Activated naive CD4-positive, alpha-beta T cell treated with anti-CD3 and anti-CD28 coated beads, Interleukin-2, amount 50 U/mL, for 24 hours (primary cell): ENCODE results near the gene WNT7B.
A peak's percentile ranks its signal among the peaks of the same experiment; 100 is the strongest.
"Not testable (repeated sequence)": the region's sequence is repeated elsewhere in the genome, so short reads cannot be mapped to it uniquely, and the experiment has no call there.

ENCODE experiments used
- H3K27ac Mint-ChIP-seq: one replicate; pipeline ENCODE4 v1.8.0; 2021; ENCODE audit warnings: mild to moderate bottlenecking, mixed read lengths
- H3K27me3 Mint-ChIP-seq: one replicate; pipeline ENCODE4 v1.8.0; 2021; ENCODE audit warnings: mixed read lengths
- H3K36me3 Mint-ChIP-seq: one replicate; pipeline ENCODE4 v1.8.0; 2021; ENCODE audit warnings: mixed read lengths
- H3K4me1 Mint-ChIP-seq: one replicate; pipeline ENCODE4 v1.8.0; 2021; ENCODE audit warnings: mixed read lengths
- H3K4me3 Mint-ChIP-seq: one replicate; pipeline ENCODE4 v1.8.0; 2021; ENCODE audit warnings: mild to moderate bottlenecking, mixed read lengths
- H3K9me3 Mint-ChIP-seq: one replicate; pipeline ENCODE4 v1.8.0; 2021; ENCODE audit warnings: mixed read lengths

Gene WNT7B

DNA sequence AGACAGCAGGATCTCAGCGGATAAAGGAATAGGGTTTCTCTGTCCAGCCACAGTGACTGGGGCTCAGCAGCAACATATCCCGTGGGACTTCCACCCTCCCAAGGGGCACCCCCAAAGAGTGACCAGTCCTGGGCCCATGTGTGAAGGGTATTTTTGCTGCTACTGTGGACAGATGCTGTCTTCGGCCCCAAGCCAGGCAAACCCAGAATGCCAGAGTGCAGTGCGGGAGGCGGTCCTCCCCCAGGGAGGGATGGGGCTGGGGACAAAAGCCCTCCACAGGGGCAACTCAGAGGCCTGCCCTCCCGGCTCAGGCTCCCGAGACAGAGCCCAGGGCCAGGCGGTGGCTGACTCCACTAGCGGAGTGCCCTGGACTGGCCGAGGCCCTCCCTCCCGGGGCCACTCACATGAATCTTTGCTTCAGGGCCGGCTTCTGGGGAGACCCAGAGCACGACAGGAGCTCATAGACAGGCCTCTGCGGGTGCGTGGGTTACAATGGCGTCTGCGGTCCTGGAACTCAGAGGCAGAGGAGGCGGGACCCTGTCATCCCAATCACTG lies 34.7 kb upstream of the WNT7B start:
- H3K4me3 Mint-ChIP-seq: peak overlapping the region; percentile 54
- no peaks in the 10 kb centered on the region for H3K9me3 Mint-ChIP-seq
- no peaks in the 10 kb centered on the region for H3K36me3 Mint-ChIP-seq
- no peaks in the 10 kb centered on the region for H3K27me3 Mint-ChIP-seq
- H3K27ac Mint-ChIP-seq: no peak overlapping the region
- H3K4me1 Mint-ChIP-seq: peaks cover 6% of the 10 kb centered on the region

GRCh38 chr22:46010951-46011626 lies 34.1 kb upstream of the WNT7B start:
- H3K4me1 Mint-ChIP-seq: peaks cover 9% of the 10 kb centered on the region
- H3K36me3 Mint-ChIP-seq: no peaks in the 10 kb centered on the region
- no peaks in the 10 kb centered on the region for H3K9me3 Mint-ChIP-seq
- no peak overlapping the region for H3K27ac Mint-ChIP-seq
- no peaks in the 10 kb centered on the region for H3K27me3 Mint-ChIP-seq
- no peak overlapping the region for H3K4me3 Mint-ChIP-seq

- Mint-ChIP-seq H3K9me3 (no peaks in the 10 kb centered on the region), H3K4me1 (peaks cover 10% of the 10 kb centered on the region), H3K4me3 (no peak overlapping the region), H3K27me3 (no peaks in the 10 kb centered on the region), H3K36me3 (no peaks in the 10 kb centered on the region), H3K27ac (no peak overlapping the region)
Measured at GRCh38 chr22:46010207-46010867, 33.4 kb upstream of the WNT7B start.

DNA sequence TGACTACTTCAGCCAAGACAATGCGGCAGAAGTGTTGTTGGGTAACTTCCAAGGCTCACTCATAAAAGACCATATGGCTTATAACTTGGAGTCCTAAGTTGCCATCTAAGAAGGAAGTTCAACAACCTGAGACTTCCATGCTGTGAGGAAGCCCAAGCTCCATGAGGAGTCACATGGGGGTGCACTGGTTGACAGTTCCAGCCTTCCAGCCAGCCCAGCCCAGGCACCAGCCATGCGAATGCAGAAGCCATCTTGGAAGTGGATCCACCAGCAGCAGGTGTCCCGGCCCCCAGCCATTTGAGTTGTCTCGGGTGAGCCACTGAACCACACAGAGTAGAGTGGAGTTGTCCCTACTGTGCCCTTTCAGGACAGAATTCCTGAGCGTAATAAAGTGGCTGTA lies 32.8 kb upstream of the WNT7B start:
- Mint-ChIP-seq H3K27me3 (no peaks in the 10 kb centered on the region), H3K36me3 (no peaks in the 10 kb centered on the region), H3K27ac (no peak overlapping the region), H3K9me3 (no peaks in the 10 kb centered on the region), H3K4me3 (no peak overlapping the region), H3K4me1 (peaks cover 10% of the 10 kb centered on the region)

- no peaks in the 10 kb centered on the region for H3K36me3 Mint-ChIP-seq
- no peak overlapping the region for H3K27ac Mint-ChIP-seq
- peaks cover 16% of the 10 kb centered on the region for H3K4me1 Mint-ChIP-seq
- H3K4me3 Mint-ChIP-seq: no peak overlapping the region
- no peaks in the 10 kb centered on the region for H3K27me3 Mint-ChIP-seq
- H3K9me3 Mint-ChIP-seq: no peaks in the 10 kb centered on the region
Measured at GRCh38 chr22:46008836-46009596, 32.1 kb upstream of the WNT7B start.

- H3K9me3 Mint-ChIP-seq: no peaks in the 10 kb centered on the region
- H3K4me3 Mint-ChIP-seq: no peak overlapping the region
- peaks cover 14% of the 10 kb centered on the region for H3K4me1 Mint-ChIP-seq
- H3K27me3 Mint-ChIP-seq: no peaks in the 10 kb centered on the region
- H3K27ac Mint-ChIP-seq: no peak overlapping the region
- H3K36me3 Mint-ChIP-seq: no peaks in the 10 kb centered on the region
Measured at GRCh38 chr22:46008291-46008690, 31.3 kb upstream of the WNT7B start.

- Mint-ChIP-seq H3K4me1 (peaks cover 11% of the 10 kb centered on the region), H3K27me3 (no peaks in the 10 kb centered on the region), H3K36me3 (no peaks in the 10 kb centered on the region)
Measured at GRCh38 chr22:46007848-46008261, 30.9 kb upstream of the WNT7B start.

GRCh38 chr22:46007003-46007847 lies 30.3 kb upstream of the WNT7B start:
- Mint-ChIP-seq H3K4me3 (no peak overlapping the region), H3K4me1 (peaks cover 11% of the 10 kb centered on the region), H3K27me3 (no peaks in the 10 kb centered on the region), H3K9me3 (no peaks in the 10 kb centered on the region), H3K36me3 (no peaks in the 10 kb centered on the region), H3K27ac (no peak overlapping the region)

More at GRCh38 chr22:46007848-46008261, 30.9 kb upstream of the WNT7B start:
- no peak overlapping the region for H3K27ac Mint-ChIP-seq
- no peaks in the 10 kb centered on the region for H3K9me3 Mint-ChIP-seq
- no peak overlapping the region for H3K4me3 Mint-ChIP-seq

GRCh38 chr22:46006379-46007002 lies 29.5 kb upstream of the WNT7B start:
- no peaks in the 10 kb centered on the region for H3K9me3 Mint-ChIP-seq
- H3K36me3 Mint-ChIP-seq: no peaks in the 10 kb centered on the region
- no peaks in the 10 kb centered on the region for H3K27me3 Mint-ChIP-seq
- no peak overlapping the region for H3K27ac Mint-ChIP-seq
- peaks cover 11% of the 10 kb centered on the region for H3K4me1 Mint-ChIP-seq
- peak overlapping the region; percentile 19 for H3K4me3 Mint-ChIP-seq

GRCh38 chr22:46005116-46005705 lies 28.2 kb upstream of the WNT7B start:
- not testable (repeated sequence) for H3K27me3 Mint-ChIP-seq, H3K9me3 Mint-ChIP-seq, H3K4me3 Mint-ChIP-seq, H3K36me3 Mint-ChIP-seq, H3K27ac Mint-ChIP-seq
- H3K4me1 Mint-ChIP-seq: peaks cover 11% of the 10 kb centered on the region

DNA sequence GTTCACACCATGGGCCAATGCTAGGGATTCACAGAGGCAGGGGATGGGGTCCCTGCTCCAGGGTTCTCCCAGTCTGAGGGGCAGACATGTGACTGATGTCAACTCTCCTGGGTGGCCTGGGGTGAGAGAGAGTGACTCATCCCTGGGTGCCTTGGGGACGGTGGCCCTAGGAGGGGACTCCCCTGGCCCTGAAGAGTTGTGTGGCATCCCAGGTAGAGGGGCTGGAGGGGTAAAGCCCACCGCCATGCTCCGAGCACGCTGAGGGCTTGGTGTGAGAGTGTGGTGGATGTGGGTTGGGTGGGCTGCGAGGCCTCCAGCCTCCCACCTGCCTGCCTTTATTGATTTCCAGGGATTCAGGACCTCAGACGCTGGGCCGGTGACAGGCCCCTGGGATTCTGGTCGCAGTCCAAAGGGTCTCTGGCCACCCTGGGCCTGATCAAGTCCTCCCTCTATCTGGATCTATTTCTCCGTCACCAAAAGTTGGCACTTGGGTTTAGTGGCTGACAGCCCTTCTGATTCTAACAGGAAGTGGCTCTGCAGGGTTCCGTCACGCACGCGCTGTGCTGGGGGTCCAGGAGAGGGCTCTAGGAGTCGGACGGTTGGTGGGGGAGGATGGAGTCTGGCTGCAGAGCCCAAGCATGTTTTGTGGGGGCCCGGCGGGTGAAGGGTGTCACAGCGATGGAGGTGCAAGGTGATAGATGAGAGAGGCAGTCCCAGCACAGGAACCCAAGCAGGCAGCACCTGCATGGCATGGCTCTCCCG lies 27.3 kb upstream of the WNT7B start:
- Mint-ChIP-seq H3K27me3 (no peaks in the 10 kb centered on the region), H3K27ac (peak overlapping the region; percentile 12), H3K36me3 (no peaks in the 10 kb centered on the region), H3K9me3 (no peaks in the 10 kb centered on the region), H3K4me3 (peak overlapping the region; percentile 36), H3K4me1 (peaks cover 11% of the 10 kb centered on the region)

DNA sequence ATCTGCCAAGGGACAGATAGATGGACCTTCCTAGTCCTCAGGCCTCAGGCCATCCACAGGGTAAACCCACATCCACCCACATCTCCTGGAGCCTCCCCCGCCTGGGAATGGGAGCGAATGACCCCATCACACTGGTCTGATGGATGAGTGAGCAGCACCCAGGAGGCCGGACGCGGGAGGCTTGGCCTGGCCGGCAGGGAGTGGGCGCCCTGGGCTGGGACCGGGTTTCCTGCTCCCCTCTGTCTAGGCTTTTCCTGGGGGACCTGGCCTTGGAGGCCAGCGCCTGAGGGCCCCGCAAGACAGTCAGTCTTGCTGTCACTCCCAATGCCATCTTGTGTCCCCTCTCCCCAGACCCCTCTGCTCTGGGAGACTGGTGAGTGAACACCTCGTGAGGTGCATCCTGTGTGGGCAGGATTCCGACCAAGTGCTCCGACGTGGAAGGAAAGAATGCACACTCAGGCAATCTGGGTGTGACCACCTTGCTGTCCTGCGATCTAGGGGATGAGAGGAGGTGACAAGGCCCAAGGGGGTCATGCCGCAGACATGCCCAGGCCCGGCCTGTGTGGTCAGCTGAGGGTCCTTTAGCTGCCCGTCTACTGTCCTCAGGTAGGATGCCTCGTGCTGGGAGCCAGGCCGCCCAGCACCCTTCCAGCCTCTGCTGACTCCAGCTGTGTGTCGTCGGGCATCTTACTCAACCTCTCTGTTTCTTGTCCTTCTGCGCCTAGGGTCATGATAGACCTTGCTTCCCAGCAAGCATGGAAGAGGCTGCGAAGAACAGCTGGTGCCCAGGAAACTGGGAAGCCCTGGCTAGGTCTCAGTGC lies 26.5 kb upstream of the WNT7B start:
- Mint-ChIP-seq H3K27ac (peak overlapping the region; percentile 12), H3K36me3 (no peaks in the 10 kb centered on the region), H3K9me3 (no peaks in the 10 kb centered on the region), H3K27me3 (no peaks in the 10 kb centered on the region), H3K4me3 (no peak overlapping the region), H3K4me1 (peaks cover 11% of the 10 kb centered on the region)

DNA sequence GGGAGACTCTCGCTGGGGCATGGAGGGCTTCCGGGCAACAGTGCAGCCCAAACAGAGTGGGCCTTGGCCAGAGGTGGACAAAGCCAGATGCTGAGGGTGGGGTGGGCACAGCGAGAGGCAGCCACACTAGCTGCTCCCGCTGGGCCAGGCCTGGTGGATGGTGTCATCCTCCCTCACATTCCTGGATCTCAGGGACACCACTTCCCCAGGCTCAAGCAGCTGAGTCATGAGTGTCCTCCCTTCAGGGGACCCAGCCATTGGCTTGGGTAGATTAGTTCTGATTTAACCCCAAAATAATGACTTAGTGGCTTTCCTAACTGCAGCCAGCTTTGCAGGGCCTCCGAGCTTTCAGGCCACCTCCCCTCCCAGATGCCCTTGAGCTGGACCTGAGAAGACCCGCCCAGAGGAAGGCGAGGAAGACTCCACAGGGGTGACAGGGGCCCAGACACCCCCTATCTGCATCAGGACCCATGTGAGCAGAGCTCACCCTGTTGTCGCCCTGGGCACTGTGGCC lies 25.9 kb upstream of the WNT7B start:
- Mint-ChIP-seq H3K27ac (no peak overlapping the region), H3K9me3 (no peaks in the 10 kb centered on the region), H3K4me3 (no peak overlapping the region), H3K36me3 (no peaks in the 10 kb centered on the region), H3K27me3 (no peaks in the 10 kb centered on the region), H3K4me1 (peaks cover 11% of the 10 kb centered on the region)
